ENCODE results near the gene CACNA1C. TPM values are rescaled to one million over a fixed set of nuclear protein-coding genes. Genes with fewer than 3 reads are reported as not detected.

CACNA1C gene
- total and polyA plus RNA-seq, 2 donors (not counting 1 experiment from before 2014, with no cell fraction given), result 0.01 to 0.02 TPM

DNA sequence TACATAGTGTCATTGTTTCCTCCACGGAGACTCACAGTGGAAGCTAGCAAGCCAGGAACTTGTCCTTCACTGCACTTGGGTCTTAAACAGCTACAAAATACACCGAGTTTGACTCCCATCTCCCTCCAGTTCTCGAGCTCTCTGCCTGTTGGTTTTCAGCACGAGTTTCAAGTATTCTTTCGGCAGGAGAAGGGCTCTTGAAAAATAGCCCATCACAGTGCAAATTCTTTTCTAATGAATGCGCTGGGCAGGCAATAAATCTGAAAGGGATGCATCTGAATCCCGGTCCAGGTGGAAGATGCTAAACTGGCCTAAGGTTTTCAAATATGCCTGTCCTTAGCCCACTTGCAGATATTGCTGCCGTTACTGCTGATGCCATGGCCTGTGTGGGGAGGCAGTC, 173.9 kb downstream of the CACNA1C start:
- 82% methylated on average over 7 of the region's 8 CpGs for WGBS (ENCODE audit: insufficient coverage)
- H3K9me3 Mint-ChIP-seq (ENCODE audit: insufficient read depth), result no peaks in the 10 kb centered on the region
- CTCF ChIA-PET, result no interaction called here

DNA sequence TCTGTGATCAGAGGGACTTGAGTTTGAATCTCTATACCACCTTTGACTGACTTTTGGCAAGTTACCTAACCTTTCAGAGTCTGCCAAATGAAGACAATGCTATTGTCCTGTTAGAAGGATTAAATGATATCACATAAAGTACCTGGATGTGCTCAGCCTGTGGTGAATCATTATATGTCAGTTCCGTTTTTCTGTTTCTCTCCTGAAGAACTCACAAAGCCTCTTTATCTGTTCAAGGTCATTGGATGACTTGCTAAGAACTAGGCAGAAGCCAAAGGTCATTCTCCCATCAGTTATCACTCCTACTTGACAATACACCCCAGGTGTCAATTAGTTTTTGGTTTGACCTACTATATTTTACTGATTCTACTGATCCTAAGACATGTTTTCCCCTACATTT, 174.6 kb downstream of the CACNA1C start:
- WGBS (ENCODE audit: insufficient coverage), result no CpG with 5 or more reads among the region's 1 CpG
- no peak overlapping the region for H3K4me2 ChIP-seq (replicated peaks; ENCODE audit: low read depth, low read length, poor library complexity, severe bottlenecking)
- Mint-ChIP-seq H3K4me1 (no peaks in the 10 kb centered on the region), H3K9me3 (ENCODE audit: insufficient read depth) (no peaks in the 10 kb centered on the region), H3K27ac (no peak overlapping the region), H3K27me3 (peaks cover 15% of the 10 kb centered on the region), H3K4me3 (no peak overlapping the region)
- H2AFZ ChIP-seq (ENCODE audit: insufficient read depth, low read depth, low read length, poor library complexity, severe bottlenecking), result no peak overlapping the region
- no peaks in the 10 kb centered on the region for H3K79me2 ChIP-seq (ENCODE audit: control insufficient read depth, insufficient read depth, low read length)
- ChIA-PET CTCF (no interaction called here), POLR2A (no interaction called here)
- TF ChIP-seq, protein P1, sequence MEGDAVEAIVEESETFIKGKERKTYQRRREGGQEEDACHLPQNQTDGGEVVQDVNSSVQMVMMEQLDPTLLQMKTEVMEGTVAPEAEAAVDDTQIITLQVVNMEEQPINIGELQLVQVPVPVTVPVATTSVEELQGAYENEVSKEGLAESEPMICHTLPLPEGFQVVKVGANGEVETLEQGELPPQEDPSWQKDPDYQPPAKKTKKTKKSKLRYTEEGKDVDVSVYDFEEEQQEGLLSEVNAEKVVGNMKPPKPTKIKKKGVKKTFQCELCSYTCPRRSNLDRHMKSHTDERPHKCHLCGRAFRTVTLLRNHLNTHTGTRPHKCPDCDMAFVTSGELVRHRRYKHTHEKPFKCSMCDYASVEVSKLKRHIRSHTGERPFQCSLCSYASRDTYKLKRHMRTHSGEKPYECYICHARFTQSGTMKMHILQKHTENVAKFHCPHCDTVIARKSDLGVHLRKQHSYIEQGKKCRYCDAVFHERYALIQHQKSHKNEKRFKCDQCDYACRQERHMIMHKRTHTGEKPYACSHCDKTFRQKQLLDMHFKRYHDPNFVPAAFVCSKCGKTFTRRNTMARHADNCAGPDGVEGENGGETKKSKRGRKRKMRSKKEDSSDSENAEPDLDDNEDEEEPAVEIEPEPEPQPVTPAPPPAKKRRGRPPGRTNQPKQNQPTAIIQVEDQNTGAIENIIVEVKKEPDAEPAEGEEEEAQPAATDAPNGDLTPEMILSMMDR (IDR thresholded peaks at IDR 0.05), result no peak
- TF ChIP-seq EZH2 (IDR thresholded peaks at IDR 0.05; ENCODE audit: borderline replicate concordance, insufficient read depth, low read depth, low read length, poor library complexity, severe bottlenecking), result no peak
- no peaks in the 10 kb centered on the region for H3K4me1 ChIP-seq (ENCODE audit: control insufficient read depth in 2 of 2, insufficient read depth in 2 of 2, low read length in 2 of 2)
- intact Hi-C loops (cut with micrococcal nuclease), result no loop called here
- no peaks in the 10 kb centered on the region for H3K36me3 ChIP-seq (replicated peaks in 1 of 2; ENCODE audit: control extremely low read depth in 1 of 2, control insufficient read depth in 1 of 2, extremely low read depth in 1 of 2, insufficient read depth in 2 of 2, low read length in 1 of 2)
- H3K9me3 ChIP-seq (ENCODE audit: control extremely low read depth in 1 of 3, control insufficient read depth in 2 of 3, insufficient read depth in 1 of 3, low read length in 2 of 3), result peaks cover 0 to 4% (median 0%) of the 10 kb centered on the region in 3 donors
- H4K20me1 ChIP-seq (ENCODE audit: control insufficient read depth, insufficient read depth, low read length, poor library complexity, severe bottlenecking), result no peaks in the 10 kb centered on the region
- H3K27ac ChIP-seq (ENCODE audit: low read length in 2 of 2), result no peak overlapping the region
- no peak overlapping the region for H3K9ac ChIP-seq (ENCODE audit: low read length)
- no peak for ATAC-seq (ENCODE audit: low read depth)
- H3K27me3 ChIP-seq (replicated peaks in 1 of 4; ENCODE audit: control extremely low read depth in 1 of 4, control insufficient read depth in 3 of 4, insufficient read depth in 4 of 4, low read length in 3 of 4), result no peaks in the 10 kb centered on the region
- no peak for DNase-seq
- no peak overlapping the region for H3K4me3 ChIP-seq (ENCODE audit: control extremely low read depth in 1 of 5, extremely low read depth in 1 of 5, insufficient read depth in 1 of 5, low read depth in 2 of 5, low read length in 4 of 5)

More for the DNA sequence above, 173.9 kb downstream of the CACNA1C start:
- Histone ChIP-seq H3K27ac (ENCODE audit: low read length in 2 of 2) (no peak overlapping the region), H3K4me2 (replicated peaks; ENCODE audit: low read depth, low read length, poor library complexity, severe bottlenecking) (no peak overlapping the region), H3K36me3 (replicated peaks in 1 of 2; ENCODE audit: control extremely low read depth in 1 of 2, control insufficient read depth in 1 of 2, extremely low read depth in 1 of 2, insufficient read depth in 2 of 2, low read length in 1 of 2) (no peaks in the 10 kb centered on the region), H3K27me3 (replicated peaks in 1 of 4; ENCODE audit: control extremely low read depth in 1 of 4, control insufficient read depth in 3 of 4, insufficient read depth in 4 of 4, low read length in 3 of 4) (no peaks in the 10 kb centered on the region), H2AFZ (ENCODE audit: insufficient read depth, low read depth, low read length, poor library complexity, severe bottlenecking) (no peak overlapping the region), H3K9ac (ENCODE audit: low read length) (no peak overlapping the region), H3K4me3 (ENCODE audit: control extremely low read depth in 1 of 5, extremely low read depth in 1 of 5, insufficient read depth in 1 of 5, low read depth in 2 of 5, low read length in 4 of 5) (no peak overlapping the region), H4K20me1 (ENCODE audit: control insufficient read depth, insufficient read depth, low read length, poor library complexity, severe bottlenecking) (no peaks in the 10 kb centered on the region), H3K9me3 (ENCODE audit: control extremely low read depth in 1 of 3, control insufficient read depth in 2 of 3, insufficient read depth in 1 of 3, low read length in 2 of 3) (peaks cover 0 to 4% (median 0%) of the 10 kb centered on the region in 3 donors), H3K79me2 (ENCODE audit: control insufficient read depth, insufficient read depth, low read length) (no peaks in the 10 kb centered on the region), H3K4me1 (ENCODE audit: control insufficient read depth in 2 of 2, insufficient read depth in 2 of 2, low read length in 2 of 2) (no peaks in the 10 kb centered on the region)
- Mint-ChIP-seq H3K4me1 (no peaks in the 10 kb centered on the region), H3K4me3 (no peak overlapping the region), H3K27ac (no peak overlapping the region), H3K27me3 (peaks cover 12% of the 10 kb centered on the region)
- TF ChIP-seq, protein P1 (IDR thresholded peaks at IDR 0.05), result no peak
- no peak for TF ChIP-seq EZH2 (IDR thresholded peaks at IDR 0.05; ENCODE audit: borderline replicate concordance, insufficient read depth, low read depth, low read length, poor library complexity, severe bottlenecking)
- DNase-seq, result no peak
- POLR2A ChIA-PET, result no interaction called here
- ATAC-seq (ENCODE audit: low read depth), result no peak
- intact Hi-C loops (cut with micrococcal nuclease), result no loop called here

Measured in B cell (primary cell).